Endothelial cell of umbilical vein (primary cell): ENCODE data around the gene CCDC27. TPM values are rescaled to one million over a fixed set of nuclear protein-coding genes. Genes with fewer than 3 reads are reported as not detected.

Experiments used
- BruUV-seq: library from RNA; stranded (reverse); fragments of 400-500 nt; replicated peaks from 2 replicates; lab custom pipeline; 2021; lab: Mats Ljungman, UMichigan
- CTCF ChIA-PET: fragments of 300-600, 350-600 bp; sonication (Branson Sonifier 250); formaldehyde crosslinking; loops from one replicate; lab custom pipeline; 2021; ENCODE audit warnings: antibody characterized with exemption, inconsistent platforms; lab: Charles Lee
- POLR2A ChIA-PET: fragments of 300-600, 350-600 bp; sonication (Branson Sonifier 250); formaldehyde crosslinking; loops from one replicate; lab custom pipeline; 2021; ENCODE audit warnings: antibody characterized with exemption, inconsistent platforms; lab: Charles Lee
- DNase-seq: peaks from one replicate; pipeline ENCODE4 v3.0.0-alpha.2; 2011; ENCODE audit warnings: low read depth, low spot score
- FAIRE-seq: peaks from 2 replicates; lab custom pipeline; 2011; peaks lifted over from hg19 to GRCh38; lab: Jason Lieb, UNC
- H2AFZ ChIP-seq: 2 replicates; pipeline ENCODE4 v1.6.0; 2012; ENCODE audit warnings: low read depth, low read length, control low read depth, inconsistent platforms
- H3K27ac ChIP-seq: 2 replicates; pipeline ENCODE4 v1.5.1; 2011; ENCODE audit warnings: low read depth, mild to moderate bottlenecking, control low read depth, low read length, moderate library complexity; ENCODE audit not compliant: insufficient read depth
- H3K27me3 ChIP-seq, 2 experiments: 2 replicates each; pipeline versions ENCODE4 v1.6.0 to v1.6.1; 2011; ENCODE audit warnings: low read length in 2 of 2, mixed read lengths in 1 of 2; ENCODE audit not compliant: control insufficient read depth in 2 of 2, insufficient read depth in 2 of 2
- H3K36me3 ChIP-seq, 2 experiments: 2 replicates in 1 of 2; 3 replicates in 1 of 2; pipeline ENCODE4 v1.5.1; 2011; ENCODE audit warnings: low read length in 2 of 2, mild to moderate bottlenecking in 1 of 2, moderate library complexity in 1 of 2; ENCODE audit not compliant: control insufficient read depth in 2 of 2, insufficient read depth in 2 of 2; ENCODE audit errors: extremely low read depth in 1 of 2
- H3K4me1 ChIP-seq: 3 replicates; pipeline ENCODE4 v1.5.1; 2011; ENCODE audit warnings: mild to moderate bottlenecking, low read length; ENCODE audit not compliant: control insufficient read depth, insufficient read depth; ENCODE audit errors: extremely low read depth
- H3K4me2 ChIP-seq: 2 replicates; pipeline ENCODE4 v1.6.1; 2011; ENCODE audit warnings: low read length, control low read depth, mixed read lengths; ENCODE audit not compliant: insufficient read depth
- H3K4me3 ChIP-seq, 3 experiments: fragments of 200-600 bp in 1 of 3; sonication (generic), shearing (Covaris generic) in 1 of 3; replicated peaks in 1 of 3; 2 replicates each; pipeline ENCODE4 v1.5.1; 2011 to 2016; ENCODE audit warnings: control low read depth in 3 of 3, low read length in 3 of 3, mild to moderate bottlenecking in 2 of 3, inconsistent platforms in 1 of 3, low read depth in 1 of 3, moderate library complexity in 1 of 3; ENCODE audit not compliant: insufficient read depth in 1 of 3
- H3K79me2 ChIP-seq: 2 replicates; pipeline ENCODE4 v1.6.0; 2012; ENCODE audit warnings: low read length, inconsistent platforms; ENCODE audit not compliant: control insufficient read depth, insufficient read depth
- H3K9ac ChIP-seq: replicated peaks from 2 replicates; pipeline ENCODE3; 2011; ENCODE audit warnings: low read length, control low read depth; ENCODE audit not compliant: insufficient read depth; ENCODE audit errors: extremely low read depth
- H3K9me1 ChIP-seq: replicated peaks from 3 replicates; pipeline ENCODE4 v1.6.0; 2011; ENCODE audit warnings: mild to moderate bottlenecking, low read length; ENCODE audit not compliant: control insufficient read depth, insufficient read depth; ENCODE audit errors: extremely low read depth
- H3K9me3 ChIP-seq: replicated peaks from 2 replicates; pipeline ENCODE4 v1.5.1; 2012; ENCODE audit warnings: low read length, inconsistent platforms; ENCODE audit not compliant: control insufficient read depth, insufficient read depth
- H4K20me1 ChIP-seq: replicated peaks from 2 replicates; pipeline ENCODE3; 2011; ENCODE audit warnings: mild to moderate bottlenecking, low read length; ENCODE audit not compliant: control insufficient read depth, insufficient read depth; ENCODE audit errors: extremely low read depth
- CTCF ChIP-seq, 2 donors: IDR thresholded peaks; 1 replicate in 1 of 2; 2 replicates in 1 of 2; pipeline ENCODE4 v1.5.1; 2011; ENCODE audit warnings: low read length in 2 of 2, mild to moderate bottlenecking in 2 of 2, moderate library complexity in 2 of 2, control low read depth in 1 of 2, inconsistent platforms in 1 of 2, low read depth in 1 of 2; ENCODE audit not compliant: insufficient read depth in 1 of 2; ENCODE audit errors: extremely low read depth in 1 of 2
- EZH2 ChIP-seq: IDR thresholded peaks from 2 replicates; pipeline ENCODE4 v1.6.1; 2012; ENCODE audit warnings: borderline replicate concordance, low read depth, mild to moderate bottlenecking, moderate library complexity, low read length, inconsistent platforms; ENCODE audit not compliant: severe bottlenecking
- FOS ChIP-seq: IDR thresholded peaks from 2 replicates; pipeline ENCODE4 v1.6.1; 2011; ENCODE audit warnings: mild to moderate bottlenecking, low read length, moderate library complexity, borderline replicate concordance; ENCODE audit not compliant: insufficient read depth
- GATA2 ChIP-seq: IDR thresholded peaks from 2 replicates; pipeline ENCODE4 v1.7.0; 2011; ENCODE audit warnings: low read depth, mild to moderate bottlenecking, moderate library complexity, mixed read lengths, low read length; ENCODE audit not compliant: insufficient read length, insufficient read depth
- JUN ChIP-seq: IDR thresholded peaks from 2 replicates; pipeline ENCODE4 v1.6.1; 2011; ENCODE audit warnings: borderline replicate concordance, low read depth; ENCODE audit not compliant: insufficient read length, insufficient read depth
- MAX ChIP-seq: IDR thresholded peaks from 2 replicates; pipeline ENCODE4 v1.6.1; 2011; ENCODE audit not compliant: insufficient read depth, insufficient read length
- MYC ChIP-seq: IDR thresholded peaks from one replicate; pipeline ENCODE4 v1.6.1; 2011; ENCODE audit warnings: mild to moderate bottlenecking, low read depth, low read length
- POLR2A ChIP-seq: IDR thresholded peaks from 2 replicates; pipeline ENCODE4 v1.6.1; 2012; ENCODE audit warnings: low read depth, mild to moderate bottlenecking, control low read depth, low read length
- POLR2AphosphoS5 ChIP-seq: IDR thresholded peaks from 2 replicates; pipeline ENCODE4 v1.6.1; 2012; ENCODE audit warnings: low read depth, mild to moderate bottlenecking, control low read depth, low read length, moderate library complexity; ENCODE audit not compliant: insufficient read depth
- dilution Hi-C: fragments of 300-500 bp; cut with MboI; formaldehyde crosslinking; loops from one replicate; pipeline ENCODE4 v1.15.0; 2019; ENCODE audit warnings: low sequenced_read_pairs; ENCODE audit not compliant: extremely low pct_ligation_motif_present
- intact Hi-C: fragments of 100-400 bp; cut with micrococcal nuclease; formaldehyde crosslinking; loops from one replicate; pipeline ENCODE4 v1.10.0; 2022
- polyA plus RNA-seq, 4 experiments: library from polyadenylated mRNA; depleted of rRNA in 3 of 4; stranded (reverse) in 3 of 4; unstranded in 1 of 4; fragments of >200 nt; gene quantifications; 2 replicates each; pipeline versions ENCODE4 v1.2.1 to v1.2.3, GENCODE V29; 2011 to 2012; ENCODE audit warnings: missing spikeins in 1 of 4
- total RNA-seq: library from RNA; stranded (reverse); gene quantifications from 2 replicates; pipeline ENCODE4 v1.2.3, GENCODE V29; 2021

The CCDC27 gene
- total and polyA plus RNA-seq, 2 donors (not counting 3 experiments of a cell fraction or from before 2014, with no cell fraction given): not detected

DNA sequence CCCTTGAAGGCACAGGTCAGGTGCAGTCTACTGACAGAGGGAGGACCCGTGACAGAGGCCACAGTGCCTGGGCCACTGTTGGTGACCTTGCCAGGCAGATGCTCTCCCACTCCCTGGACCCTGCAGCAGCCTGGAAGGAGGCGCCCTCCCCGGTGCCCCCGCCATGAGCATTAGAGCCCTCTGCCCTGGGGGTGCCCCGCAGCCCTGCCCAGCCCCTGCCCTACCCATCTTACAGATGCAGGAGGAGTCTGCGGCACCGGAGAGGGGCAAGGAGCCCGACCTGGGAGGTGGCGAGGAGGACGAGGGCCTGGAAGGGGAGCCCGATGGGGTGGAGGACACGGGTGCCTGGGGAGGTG lies 10.6 kb downstream of the CCDC27 start:
- H3K4me1 ChIP-seq: no peaks in the 10 kb centered on the region
- POLR2A ChIA-PET: no interaction called here
- no peaks in the 10 kb centered on the region for H3K9me3 ChIP-seq
- dilution Hi-C loops: no loop called here
- H3K27me3 ChIP-seq: peaks cover 0 to 4% of the 10 kb centered on the region in 2 experiments
- H3K4me3 ChIP-seq: no peak overlapping the region
- intact Hi-C loops: no loop called here
- no peak overlapping the region for H3K9ac ChIP-seq
- DNase-seq (no peak), FAIRE-seq (no peak)
- no TSS peak for BruUV-seq
- H3K79me2 ChIP-seq: no peaks in the 10 kb centered on the region
- no peaks in the 10 kb centered on the region for H4K20me1 ChIP-seq
- CTCF ChIA-PET: interaction anchor here (0.7 kb wide), 1 partner anchor 38 kb away, joined by 4 read pairs; no protein-coding TSS in a partner anchor
- no peaks in the 10 kb centered on the region for H3K9me1 ChIP-seq
- no peak overlapping the region for H3K4me2 ChIP-seq
- H3K36me3 ChIP-seq: no peaks in the 10 kb centered on the region
- TF ChIP-seq EZH2 (no peak), MAX (no peak), POLR2A (no peak), GATA2 (no peak), MYC (no peak), FOS (no peak), POLR2AphosphoS5 (no peak), CTCF (IDR thresholded peaks at IDR 0.05; ENCODE audit: extremely low read depth in 1 of 2, insufficient read depth in 1 of 2, low read depth in 1 of 2, low read length in 2 of 2) (no peak), JUN (no peak)
- H3K27ac ChIP-seq: no peak overlapping the region
- no peak overlapping the region for H2AFZ ChIP-seq
